HG02571 (cell line): ENCODE results near the gene DYNLT5.

Source experiments
- ATAC-seq: cut with Tn5 transposase; IDR thresholded peaks from one replicate; pipeline ENCODE4 v1.9.1; 2021; ENCODE audit warnings: mild to moderate bottlenecking, moderate library complexity; ENCODE audit not compliant: unreplicated experiment

Gene DYNLT5

GRCh38 chr1:66747501-66747900 lies 4.8 kb upstream of the DYNLT5 start:
- no peak for ATAC-seq

- ATAC-seq = no peak
Measured at GRCh38 chr1:66750577-66750976, 1.7 kb upstream of the DYNLT5 start.

GRCh38 chr1:66751160-66751559 lies 1.1 kb upstream of the DYNLT5 start:
- ATAC-seq = no peak

GRCh38 chr1:66752671-66753371 lies 562 bp downstream of the DYNLT5 start:
- no peak for ATAC-seq

- peak; percentile 10 for ATAC-seq
Measured at GRCh38 chr1:66757722-66758240, 5.5 kb downstream of the DYNLT5 start.

- ATAC-seq = peak; percentile 100
Measured at GRCh38 chr1:66758241-66758755, 6.0 kb downstream of the DYNLT5 start.

GRCh38 chr1:66760506-66760905 lies 8.2 kb downstream of the DYNLT5 start:
- ATAC-seq = no peak

- no peak for ATAC-seq
Measured at GRCh38 chr1:66761221-66761620, 9.0 kb downstream of the DYNLT5 start.

- no peak for ATAC-seq
Measured at GRCh38 chr1:66764994-66765578, 12.8 kb downstream of the DYNLT5 start.

GRCh38 chr1:66767626-66768025 lies 15.4 kb downstream of the DYNLT5 start:
- ATAC-seq = no peak

- ATAC-seq = no peak
Measured at GRCh38 chr1:66768965-66769364, 16.7 kb downstream of the DYNLT5 start.

GRCh38 chr1:66769512-66770229 lies 17.4 kb downstream of the DYNLT5 start:
- no peak for ATAC-seq

- ATAC-seq = no peak
Measured at GRCh38 chr1:66770240-66770639, 18.0 kb downstream of the DYNLT5 start.

- ATAC-seq = no peak
Measured at GRCh38 chr1:66770694-66771093, 18.4 kb downstream of the DYNLT5 start.

- no peak for ATAC-seq
Measured at GRCh38 chr1:66773227-66773626, 21.0 kb downstream of the DYNLT5 start.

- ATAC-seq = no peak
Measured at GRCh38 chr1:66774438-66774837, 22.2 kb downstream of the DYNLT5 start.

- ATAC-seq = no peak
Measured at GRCh38 chr1:66775646-66776045, 23.4 kb downstream of the DYNLT5 start.

- ATAC-seq = no peak
Measured at GRCh38 chr1:66777831-66778230, 25.6 kb downstream of the DYNLT5 start.

- ATAC-seq = no peak
Measured at GRCh38 chr1:66778266-66778665, 26.0 kb downstream of the DYNLT5 start.

GRCh38 chr1:66778969-66779368 lies 26.7 kb downstream of the DYNLT5 start:
- no peak for ATAC-seq

GRCh38 chr1:66779475-66780078 lies 27.3 kb downstream of the DYNLT5 start:
- ATAC-seq = no peak
